Liver (tissue), 9 donors: ENCODE data around the gene PDE4B. TPM values are rescaled to one million over a fixed set of nuclear protein-coding genes. Genes with fewer than 3 reads are reported as not detected.
A peak's percentile ranks its signal among the peaks of the same experiment; 100 is the strongest.

Experiments used
- DNase-seq: peaks from one replicate; pipeline ENCODE4 v3.0.0-alpha.2; 2017; ENCODE audit warnings: low spot score
- H3K27ac ChIP-seq, 2 donors: one replicate each; pipeline ENCODE4 v1.7.0; 2013; ENCODE audit warnings: inconsistent platforms in 2 of 2, low read length in 2 of 2, control low read depth in 1 of 2, low read depth in 1 of 2, mild to moderate bottlenecking in 1 of 2
- H3K27me3 ChIP-seq, 4 donors: one replicate each; pipeline versions ENCODE4 v1.6.1 to v1.7.0; 2013; ENCODE audit warnings: low read length in 3 of 4, inconsistent platforms in 1 of 4, mild to moderate bottlenecking in 1 of 4, moderate library complexity in 1 of 4; ENCODE audit not compliant: control insufficient read depth in 4 of 4, insufficient read depth in 4 of 4
- H3K36me3 ChIP-seq, 4 donors: one replicate each; pipeline versions ENCODE4 v1.6.1 to v1.7.0; 2013; ENCODE audit warnings: low read length in 3 of 4, mild to moderate bottlenecking in 3 of 4, low read depth in 1 of 4, moderate library complexity in 1 of 4; ENCODE audit not compliant: control insufficient read depth in 4 of 4, insufficient read depth in 3 of 4
- H3K4me1 ChIP-seq, 4 donors: one replicate each; pipeline versions ENCODE4 v1.6.1 to v1.7.0; 2013; ENCODE audit warnings: low read length in 3 of 4, mild to moderate bottlenecking in 3 of 4, moderate library complexity in 1 of 4; ENCODE audit not compliant: control insufficient read depth in 4 of 4, insufficient read depth in 4 of 4
- H3K4me3 ChIP-seq, 3 donors: one replicate each; pipeline versions ENCODE4 v1.6.1 to v1.7.0; 2013; ENCODE audit warnings: low read length in 3 of 3, control low read depth in 1 of 3, low read depth in 1 of 3, mild to moderate bottlenecking in 1 of 3
- H3K9ac ChIP-seq, 2 donors: one replicate each; pipeline ENCODE4 v1.7.0; 2013; ENCODE audit warnings: low read length in 2 of 2, mild to moderate bottlenecking in 2 of 2, moderate library complexity in 2 of 2, control low read depth in 1 of 2, low read depth in 1 of 2
- H3K9me3 ChIP-seq, 4 donors: one replicate each; pipeline versions ENCODE4 v1.6.1 to v1.7.0; 2013; ENCODE audit warnings: low read length in 3 of 4; ENCODE audit not compliant: control insufficient read depth in 4 of 4
- EGR1 ChIP-seq, 2 donors: IDR thresholded peaks; 2 replicates each; pipeline ENCODE4 v1.6.1; 2016 to 2018; ENCODE audit warnings: antibody characterized with exemption in 2 of 2, low read depth in 2 of 2
- FOXA2 ChIP-seq: IDR thresholded peaks from 2 replicates; pipeline ENCODE4 v1.6.1; 2016; ENCODE audit warnings: antibody characterized with exemption
- GABPA ChIP-seq, 2 donors: IDR thresholded peaks in 1 of 2; conservative IDR thresholded peaks in 1 of 2; 2 replicates each; pipeline ENCODE4 v1.6.1; 2016; ENCODE audit warnings: antibody characterized with exemption in 2 of 2, mild to moderate bottlenecking in 1 of 2, moderate library complexity in 1 of 2
- HNF4A ChIP-seq, 2 donors: conservative IDR thresholded peaks; 2 replicates each; pipeline ENCODE4 v1.6.1; 2016; ENCODE audit warnings: antibody characterized with exemption in 2 of 2, mild to moderate bottlenecking in 2 of 2
- HNF4G ChIP-seq: IDR thresholded peaks from 2 replicates; pipeline ENCODE4 v1.6.1; 2016; ENCODE audit warnings: antibody characterized with exemption
- JUND ChIP-seq, 2 donors: IDR thresholded peaks; 2 replicates each; pipeline ENCODE4 v1.6.1; 2016; ENCODE audit warnings: antibody characterized with exemption in 2 of 2
- NR2F2 ChIP-seq: IDR thresholded peaks from 2 replicates; pipeline ENCODE4 v1.6.1; 2016; ENCODE audit warnings: antibody characterized with exemption
- RAD21 ChIP-seq, 2 donors: IDR thresholded peaks; 2 replicates each; pipeline ENCODE4 v1.6.1; 2016; ENCODE audit warnings: antibody characterized with exemption in 2 of 2, mild to moderate bottlenecking in 2 of 2
- RXRA ChIP-seq, 2 donors: IDR thresholded peaks; 2 replicates each; pipeline ENCODE4 v1.6.1; 2017 to 2018; ENCODE audit warnings: antibody characterized with exemption in 2 of 2, mild to moderate bottlenecking in 1 of 2
- SP1 ChIP-seq: IDR thresholded peaks from 2 replicates; pipeline ENCODE4 v1.6.1; 2018; ENCODE audit warnings: antibody characterized with exemption, mild to moderate bottlenecking
- TAF1 ChIP-seq: conservative IDR thresholded peaks from 2 replicates; pipeline ENCODE4 v1.6.1; 2016; ENCODE audit warnings: antibody characterized with exemption, mild to moderate bottlenecking
- YY1 ChIP-seq: IDR thresholded peaks from 2 replicates; pipeline ENCODE4 v1.6.1; 2016; ENCODE audit warnings: antibody characterized with exemption, mild to moderate bottlenecking
- ZBTB33 ChIP-seq: IDR thresholded peaks from 2 replicates; pipeline ENCODE4 v1.6.1; 2016; ENCODE audit warnings: antibody characterized with exemption
- WGBS: extraction: QIAGEN DNeasy Blood & Tissue Kit; methylation state at CpG from one replicate; pipeline ENCODE4 v1.1.7; 2013; 5-methylcytosine and 5-hydroxymethylcytosine counted together
- polyA plus RNA-seq, 2 donors: library from polyadenylated mRNA; stranded (reverse) in 1 of 2; unstranded in 1 of 2; fragments of 200-250 nt in 1 of 2; fragments of >200 nt in 1 of 2; fragmentation: Nextera tagmentation in 1 of 2; extraction: Ambion mirVana in 1 of 2; gene quantifications; one replicate each; pipeline versions ENCODE4 v1.2.1 to v1.2.3, GENCODE V29; 2013 to 2015
- total RNA-seq, 2 donors: library from RNA; depleted of rRNA; stranded (reverse); fragments of >200 nt; gene quantifications; one replicate each; pipeline ENCODE4 v1.2.3, GENCODE V29; 2014
- TF ChIP-seq, protein P1 (sequence below): IDR thresholded peaks from 2 replicates; pipeline ENCODE4 v1.6.1; 2016; ENCODE audit warnings: antibody characterized with exemption
- TF ChIP-seq, protein P2 (sequence below): fragments of 150-350 bp; IDR thresholded peaks from 2 replicates; pipeline ENCODE4 v1.5.1; 2017; ENCODE audit warnings: improper control_type of control experiment, low read depth, low read length; ENCODE audit not compliant: missing input control
- TF ChIP-seq, protein P3 (sequence below): IDR thresholded peaks from 2 replicates; pipeline ENCODE4 v1.6.1; 2016; ENCODE audit warnings: antibody characterized with exemption, mild to moderate bottlenecking
- donor health status: healthy.
- donor health status: healthy.
- donor health status: healthy.
- donor health status: healthy.
- donor health status: healthy.

The PDE4B gene
- total and polyA plus RNA-seq, 4 donors: 1.9 to 3.9 (median 2.7) TPM

- no peak overlapping the region for H3K27ac ChIP-seq
- peaks cover 0 to 52% (median 22%) of the 10 kb centered on the region in 4 donors for H3K36me3 ChIP-seq
- no peaks in the 10 kb centered on the region for H3K9me3 ChIP-seq
- H3K27me3 ChIP-seq: no peaks in the 10 kb centered on the region
- TF ChIP-seq, protein P1, sequence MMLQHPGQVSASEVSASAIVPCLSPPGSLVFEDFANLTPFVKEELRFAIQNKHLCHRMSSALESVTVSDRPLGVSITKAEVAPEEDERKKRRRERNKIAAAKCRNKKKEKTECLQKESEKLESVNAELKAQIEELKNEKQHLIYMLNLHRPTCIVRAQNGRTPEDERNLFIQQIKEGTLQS: no peak
- no peak for TF ChIP-seq RXRA (IDR thresholded peaks at IDR 0.05)
- no peak for TF ChIP-seq GABPA (IDR thresholded peaks at IDR 0.05 in 1 of 2, conservative IDR thresholded peaks at IDR 0.05 in 1 of 2)
- TF ChIP-seq TAF1: no peak
- TF ChIP-seq EGR1 (IDR thresholded peaks at IDR 0.05; ENCODE audit: low read depth in 2 of 2): no peak
- no peak for TF ChIP-seq HNF4G
- TF ChIP-seq NR2F2: no peak
- TF ChIP-seq ZBTB33: no peak
- TF ChIP-seq, protein P2, sequence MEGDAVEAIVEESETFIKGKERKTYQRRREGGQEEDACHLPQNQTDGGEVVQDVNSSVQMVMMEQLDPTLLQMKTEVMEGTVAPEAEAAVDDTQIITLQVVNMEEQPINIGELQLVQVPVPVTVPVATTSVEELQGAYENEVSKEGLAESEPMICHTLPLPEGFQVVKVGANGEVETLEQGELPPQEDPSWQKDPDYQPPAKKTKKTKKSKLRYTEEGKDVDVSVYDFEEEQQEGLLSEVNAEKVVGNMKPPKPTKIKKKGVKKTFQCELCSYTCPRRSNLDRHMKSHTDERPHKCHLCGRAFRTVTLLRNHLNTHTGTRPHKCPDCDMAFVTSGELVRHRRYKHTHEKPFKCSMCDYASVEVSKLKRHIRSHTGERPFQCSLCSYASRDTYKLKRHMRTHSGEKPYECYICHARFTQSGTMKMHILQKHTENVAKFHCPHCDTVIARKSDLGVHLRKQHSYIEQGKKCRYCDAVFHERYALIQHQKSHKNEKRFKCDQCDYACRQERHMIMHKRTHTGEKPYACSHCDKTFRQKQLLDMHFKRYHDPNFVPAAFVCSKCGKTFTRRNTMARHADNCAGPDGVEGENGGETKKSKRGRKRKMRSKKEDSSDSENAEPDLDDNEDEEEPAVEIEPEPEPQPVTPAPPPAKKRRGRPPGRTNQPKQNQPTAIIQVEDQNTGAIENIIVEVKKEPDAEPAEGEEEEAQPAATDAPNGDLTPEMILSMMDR: no peak
- TF ChIP-seq, protein P3, sequence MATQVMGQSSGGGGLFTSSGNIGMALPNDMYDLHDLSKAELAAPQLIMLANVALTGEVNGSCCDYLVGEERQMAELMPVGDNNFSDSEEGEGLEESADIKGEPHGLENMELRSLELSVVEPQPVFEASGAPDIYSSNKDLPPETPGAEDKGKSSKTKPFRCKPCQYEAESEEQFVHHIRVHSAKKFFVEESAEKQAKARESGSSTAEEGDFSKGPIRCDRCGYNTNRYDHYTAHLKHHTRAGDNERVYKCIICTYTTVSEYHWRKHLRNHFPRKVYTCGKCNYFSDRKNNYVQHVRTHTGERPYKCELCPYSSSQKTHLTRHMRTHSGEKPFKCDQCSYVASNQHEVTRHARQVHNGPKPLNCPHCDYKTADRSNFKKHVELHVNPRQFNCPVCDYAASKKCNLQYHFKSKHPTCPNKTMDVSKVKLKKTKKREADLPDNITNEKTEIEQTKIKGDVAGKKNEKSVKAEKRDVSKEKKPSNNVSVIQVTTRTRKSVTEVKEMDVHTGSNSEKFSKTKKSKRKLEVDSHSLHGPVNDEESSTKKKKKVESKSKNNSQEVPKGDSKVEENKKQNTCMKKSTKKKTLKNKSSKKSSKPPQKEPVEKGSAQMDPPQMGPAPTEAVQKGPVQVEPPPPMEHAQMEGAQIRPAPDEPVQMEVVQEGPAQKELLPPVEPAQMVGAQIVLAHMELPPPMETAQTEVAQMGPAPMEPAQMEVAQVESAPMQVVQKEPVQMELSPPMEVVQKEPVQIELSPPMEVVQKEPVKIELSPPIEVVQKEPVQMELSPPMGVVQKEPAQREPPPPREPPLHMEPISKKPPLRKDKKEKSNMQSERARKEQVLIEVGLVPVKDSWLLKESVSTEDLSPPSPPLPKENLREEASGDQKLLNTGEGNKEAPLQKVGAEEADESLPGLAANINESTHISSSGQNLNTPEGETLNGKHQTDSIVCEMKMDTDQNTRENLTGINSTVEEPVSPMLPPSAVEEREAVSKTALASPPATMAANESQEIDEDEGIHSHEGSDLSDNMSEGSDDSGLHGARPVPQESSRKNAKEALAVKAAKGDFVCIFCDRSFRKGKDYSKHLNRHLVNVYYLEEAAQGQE: no peak
- no peak for TF ChIP-seq FOXA2
- TF ChIP-seq RAD21 (IDR thresholded peaks at IDR 0.05): no peak
- TF ChIP-seq SP1: no peak
- no peak for TF ChIP-seq HNF4A (conservative IDR thresholded peaks at IDR 0.05)
- no peak for TF ChIP-seq JUND (IDR thresholded peaks at IDR 0.05)
- TF ChIP-seq YY1: no peak
- no peaks in the 10 kb centered on the region for H3K4me1 ChIP-seq
- no peak overlapping the region for H3K9ac ChIP-seq
- no peak overlapping the region for H3K4me3 ChIP-seq
- no peak for DNase-seq
Measured at GRCh38 chr1:66367369-66367768, 574.7 kb downstream of the PDE4B start.

- peaks cover 0 to 52% (median 20%) of the 10 kb centered on the region in 4 donors for H3K36me3 ChIP-seq
- no peaks in the 10 kb centered on the region for H3K9me3 ChIP-seq
- no peaks in the 10 kb centered on the region for H3K4me1 ChIP-seq
- 83% methylated on average over 5 of the region's 5 CpGs for WGBS
- DNase-seq: no peak
- no peaks in the 10 kb centered on the region for H3K27me3 ChIP-seq
- TF ChIP-seq, protein P1: no peak
- peak in 1 of 2 donors; percentile 9 for TF ChIP-seq RXRA (IDR thresholded peaks at IDR 0.05)
- H3K27ac ChIP-seq: no peak overlapping the region
- H3K9ac ChIP-seq: no peak overlapping the region
- H3K4me3 ChIP-seq: no peak overlapping the region
Measured at GRCh38 chr1:66368261-66368660, 575.6 kb downstream of the PDE4B start.
